A673 (cell line): Measurements from ENCODE around the gene MGST2.

Source experiments
- EZH2 ChIP-seq: fragments of 200-600 bp; sonication (generic); IDR thresholded peaks from 2 replicates; pipeline ENCODE4 v1.6.1; 2017; ENCODE audit warnings: borderline replicate concordance, low read depth, mild to moderate bottlenecking, mixed read lengths, antibody characterized with exemption, low read length; ENCODE audit not compliant: poor library complexity, severe bottlenecking
- TF ChIP-seq, protein P1 (sequence below): fragments of 300-800, 200-600 bp; sonication (generic); conservative IDR thresholded peaks from 2 replicates; pipeline ENCODE4 v1.5.1; 2017; ENCODE audit warnings: low read depth, mild to moderate bottlenecking, antibody characterized with exemption, low read length, moderate library complexity, mixed read lengths

- TF ChIP-seq, protein P1, sequence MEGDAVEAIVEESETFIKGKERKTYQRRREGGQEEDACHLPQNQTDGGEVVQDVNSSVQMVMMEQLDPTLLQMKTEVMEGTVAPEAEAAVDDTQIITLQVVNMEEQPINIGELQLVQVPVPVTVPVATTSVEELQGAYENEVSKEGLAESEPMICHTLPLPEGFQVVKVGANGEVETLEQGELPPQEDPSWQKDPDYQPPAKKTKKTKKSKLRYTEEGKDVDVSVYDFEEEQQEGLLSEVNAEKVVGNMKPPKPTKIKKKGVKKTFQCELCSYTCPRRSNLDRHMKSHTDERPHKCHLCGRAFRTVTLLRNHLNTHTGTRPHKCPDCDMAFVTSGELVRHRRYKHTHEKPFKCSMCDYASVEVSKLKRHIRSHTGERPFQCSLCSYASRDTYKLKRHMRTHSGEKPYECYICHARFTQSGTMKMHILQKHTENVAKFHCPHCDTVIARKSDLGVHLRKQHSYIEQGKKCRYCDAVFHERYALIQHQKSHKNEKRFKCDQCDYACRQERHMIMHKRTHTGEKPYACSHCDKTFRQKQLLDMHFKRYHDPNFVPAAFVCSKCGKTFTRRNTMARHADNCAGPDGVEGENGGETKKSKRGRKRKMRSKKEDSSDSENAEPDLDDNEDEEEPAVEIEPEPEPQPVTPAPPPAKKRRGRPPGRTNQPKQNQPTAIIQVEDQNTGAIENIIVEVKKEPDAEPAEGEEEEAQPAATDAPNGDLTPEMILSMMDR = peak; percentile 47
- no peak for TF ChIP-seq EZH2
These were observed 39.4 kb downstream of the MGST2 start for GRCh38 chr4:139704915-139705485.
